Measurements from ENCODE around the gene LDB2. TPM values are rescaled to one million over a fixed set of nuclear protein-coding genes. Genes with fewer than 3 reads are reported as not detected.

LDB2 gene
- total and polyA plus RNA-seq, 3 experiments from 2014 or later, result not detected

DNA sequence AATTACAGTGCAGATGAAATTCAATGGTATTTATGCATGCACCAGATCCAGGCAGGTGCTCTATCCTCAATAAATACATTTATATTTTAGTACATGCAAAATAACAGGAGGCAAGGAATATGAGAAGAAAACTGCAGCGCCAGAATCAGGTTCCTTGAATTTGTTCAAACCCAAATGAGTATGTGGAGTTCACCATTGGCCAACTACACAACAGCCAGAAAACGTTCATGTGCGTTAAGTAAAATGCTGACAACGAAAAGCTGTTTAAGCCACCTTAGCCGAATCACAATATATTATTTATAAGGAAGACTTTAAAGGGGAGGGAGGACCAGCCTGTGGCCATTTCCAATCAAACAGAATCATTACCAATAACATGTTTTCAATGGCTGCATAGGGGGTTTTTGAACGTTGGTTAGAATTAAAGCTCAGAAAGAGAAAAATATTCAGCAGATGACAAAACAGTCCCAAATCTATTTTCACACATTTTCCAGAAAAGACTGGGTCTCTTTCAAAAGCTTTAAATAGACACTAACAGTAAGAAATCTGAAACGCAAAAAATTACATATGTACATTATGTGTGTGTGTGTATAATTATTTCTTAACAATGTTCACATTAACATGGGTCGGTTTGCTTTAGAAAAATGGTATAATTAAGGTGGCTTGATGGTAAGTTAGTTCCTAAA, 171.9 kb downstream of the LDB2 start:
- Histone ChIP-seq H3K36me3 (ENCODE audit: insufficient read depth, low read length) (no peaks in the 10 kb centered on the region), H3K4me3 (ENCODE audit: low read length) (no peak overlapping the region), H3K27ac (ENCODE audit: low read depth, low read length) (no peak overlapping the region), H3K4me1 (ENCODE audit: insufficient read depth, low read length) (no peaks in the 10 kb centered on the region), H3K27me3 (ENCODE audit: insufficient read depth, low read length, poor library complexity, severe bottlenecking) (no peaks in the 10 kb centered on the region), H3K9me3 (ENCODE audit: low read length) (no peaks in the 10 kb centered on the region)
- POLR2A ChIA-PET, result no interaction called here
- Mint-ChIP-seq H3K9me3 (peaks cover 3 to 7% (median 6%) of the 10 kb centered on the region in 5 donors), H3K36me3 (no peaks in the 10 kb centered on the region), H3K4me3 (no peak overlapping the region), H3K27me3 (peaks cover 6 to 12% of the 10 kb centered on the region in 2 donors), H3K4me1 (no peaks in the 10 kb centered on the region), H3K27ac (no peak overlapping the region)
- CTCF ChIA-PET, result no interaction called here
- DNase-seq, result no peak

- DNase-seq, result no peak
- H3K27me3 Mint-ChIP-seq, result peaks cover 4 to 6% of the 10 kb centered on the region in 2 donors
- no peak overlapping the region for H3K27ac ChIP-seq (ENCODE audit: low read depth, low read length)
- H3K4me1 Mint-ChIP-seq, result no peaks in the 10 kb centered on the region
- no peak overlapping the region for H3K4me3 Mint-ChIP-seq
- POLR2A ChIA-PET, result no interaction called here
- no peak overlapping the region for H3K4me3 ChIP-seq (ENCODE audit: low read length)
- peaks cover 3 to 7% (median 6%) of the 10 kb centered on the region in 5 donors for H3K9me3 Mint-ChIP-seq
- no peak overlapping the region for H3K27ac Mint-ChIP-seq
- H3K27me3 ChIP-seq (ENCODE audit: insufficient read depth, low read length, poor library complexity, severe bottlenecking), result no peaks in the 10 kb centered on the region
- no peaks in the 10 kb centered on the region for H3K36me3 Mint-ChIP-seq
- H3K4me1 ChIP-seq (ENCODE audit: insufficient read depth, low read length), result no peaks in the 10 kb centered on the region
- H3K36me3 ChIP-seq (ENCODE audit: insufficient read depth, low read length), result no peaks in the 10 kb centered on the region
- CTCF ChIA-PET, result no interaction called here
- H3K9me3 ChIP-seq (ENCODE audit: low read length), result no peaks in the 10 kb centered on the region
These were observed 173.2 kb downstream of the LDB2 start for GRCh38 chr4:16725252-16725651.

DNA sequence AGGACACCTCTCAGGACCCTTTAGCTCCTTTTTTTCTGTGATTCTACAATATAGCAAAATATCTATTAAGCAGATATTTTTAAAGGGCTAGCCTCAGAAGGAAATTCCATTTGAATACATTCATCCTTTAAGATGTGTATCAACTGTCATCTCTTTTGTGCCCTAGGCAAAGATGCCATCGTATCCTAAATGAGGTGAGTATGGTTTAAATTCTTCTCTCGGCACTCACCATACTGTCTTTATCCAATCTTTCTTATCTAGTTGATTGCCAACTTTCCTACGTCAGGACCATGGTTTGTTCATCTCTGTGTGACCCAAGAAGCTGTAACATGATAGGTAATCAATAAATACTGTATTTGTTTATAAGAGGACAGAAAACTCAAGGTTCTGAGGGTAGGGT, 176.0 kb downstream of the LDB2 start:
- no peak for DNase-seq
- Mint-ChIP-seq H3K4me1 (no peaks in the 10 kb centered on the region), H3K27me3 (peaks cover 4 to 8% of the 10 kb centered on the region in 2 donors), H3K36me3 (no peaks in the 10 kb centered on the region), H3K4me3 (no peak overlapping the region), H3K9me3 (peaks cover 3 to 7% (median 5%) of the 10 kb centered on the region in 5 donors), H3K27ac (no peak overlapping the region)
- ChIA-PET POLR2A (no interaction called here), CTCF (no interaction called here)
- Histone ChIP-seq H3K36me3 (ENCODE audit: insufficient read depth, low read length) (no peaks in the 10 kb centered on the region), H3K27ac (ENCODE audit: low read depth, low read length) (no peak overlapping the region), H3K9me3 (ENCODE audit: low read length) (no peaks in the 10 kb centered on the region), H3K4me3 (ENCODE audit: low read length) (no peak overlapping the region), H3K4me1 (ENCODE audit: insufficient read depth, low read length) (no peaks in the 10 kb centered on the region), H3K27me3 (ENCODE audit: insufficient read depth, low read length, poor library complexity, severe bottlenecking) (no peaks in the 10 kb centered on the region)

DNA sequence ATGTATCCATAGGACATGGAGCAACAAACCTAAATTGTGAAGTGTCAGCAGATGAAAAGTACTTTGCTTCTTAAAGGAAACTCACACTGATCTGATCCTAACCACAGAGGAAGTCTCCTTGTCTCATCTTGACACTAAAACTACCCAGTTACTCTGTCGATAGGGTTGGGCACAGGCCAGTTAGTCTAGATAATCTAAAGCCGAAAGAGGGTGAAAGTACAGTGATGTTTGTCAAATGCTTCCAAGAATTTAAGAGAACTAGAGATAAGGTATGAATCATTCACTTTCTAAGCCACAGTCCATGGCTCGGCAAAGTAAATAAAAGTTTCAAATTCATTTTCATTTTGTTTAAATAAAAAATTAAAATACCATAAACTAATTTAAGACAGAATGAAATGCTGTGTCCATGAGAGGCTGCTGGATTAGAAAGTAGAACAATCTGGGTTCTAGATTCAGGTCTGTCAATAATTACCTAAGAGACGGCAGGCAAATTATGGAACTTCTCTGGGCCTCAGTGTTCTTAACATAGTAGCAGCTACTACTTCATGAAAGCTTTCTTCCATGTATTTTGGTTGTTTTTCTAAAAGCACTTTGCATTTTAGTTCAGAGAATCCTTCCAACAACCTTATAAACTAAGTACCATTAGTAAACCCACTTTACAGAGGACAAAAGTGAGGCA, 176.7 kb downstream of the LDB2 start:
- H3K27ac Mint-ChIP-seq, result no peak overlapping the region
- CTCF ChIA-PET, result no interaction called here
- POLR2A ChIA-PET, result no interaction called here
- no peaks in the 10 kb centered on the region for H3K36me3 Mint-ChIP-seq
- H3K27me3 Mint-ChIP-seq, result peaks cover 4 to 6% of the 10 kb centered on the region in 2 donors
- no peak overlapping the region for H3K4me3 Mint-ChIP-seq
- Histone ChIP-seq H3K27ac (ENCODE audit: low read depth, low read length) (no peak overlapping the region), H3K36me3 (ENCODE audit: insufficient read depth, low read length) (no peaks in the 10 kb centered on the region), H3K27me3 (ENCODE audit: insufficient read depth, low read length, poor library complexity, severe bottlenecking) (no peaks in the 10 kb centered on the region), H3K9me3 (ENCODE audit: low read length) (no peaks in the 10 kb centered on the region), H3K4me3 (ENCODE audit: low read length) (no peak overlapping the region), H3K4me1 (ENCODE audit: insufficient read depth, low read length) (no peaks in the 10 kb centered on the region)
- DNase-seq, result no peak
- no peaks in the 10 kb centered on the region for H3K4me1 Mint-ChIP-seq
- H3K9me3 Mint-ChIP-seq, result peaks cover under 1 to 7% (median 5%) of the 10 kb centered on the region in 5 donors

GRCh38 chr4:16720761-16721160, 177.7 kb downstream of the LDB2 start:
- no peak overlapping the region for H3K4me3 ChIP-seq (ENCODE audit: low read length)
- DNase-seq, result no peak
- CTCF ChIA-PET, result no interaction called here
- no peaks in the 10 kb centered on the region for H3K9me3 ChIP-seq (ENCODE audit: low read length)
- Mint-ChIP-seq H3K27ac (no peak overlapping the region), H3K27me3 (peaks cover 4 to 6% of the 10 kb centered on the region in 2 donors), H3K9me3 (peaks cover 0 to 7% (median 5%) of the 10 kb centered on the region in 5 donors), H3K4me3 (no peak overlapping the region), H3K4me1 (no peaks in the 10 kb centered on the region), H3K36me3 (no peaks in the 10 kb centered on the region)
- no peaks in the 10 kb centered on the region for H3K27me3 ChIP-seq (ENCODE audit: insufficient read depth, low read length, poor library complexity, severe bottlenecking)
- POLR2A ChIA-PET, result interaction anchor here (0.6 kb wide), 1 partner anchor 471 kb away, joined by 3 read pairs; no protein-coding TSS in a partner anchor
- no peak overlapping the region for H3K27ac ChIP-seq (ENCODE audit: low read depth, low read length)
- no peaks in the 10 kb centered on the region for H3K36me3 ChIP-seq (ENCODE audit: insufficient read depth, low read length)
- H3K4me1 ChIP-seq (ENCODE audit: insufficient read depth, low read length), result no peaks in the 10 kb centered on the region

DNA sequence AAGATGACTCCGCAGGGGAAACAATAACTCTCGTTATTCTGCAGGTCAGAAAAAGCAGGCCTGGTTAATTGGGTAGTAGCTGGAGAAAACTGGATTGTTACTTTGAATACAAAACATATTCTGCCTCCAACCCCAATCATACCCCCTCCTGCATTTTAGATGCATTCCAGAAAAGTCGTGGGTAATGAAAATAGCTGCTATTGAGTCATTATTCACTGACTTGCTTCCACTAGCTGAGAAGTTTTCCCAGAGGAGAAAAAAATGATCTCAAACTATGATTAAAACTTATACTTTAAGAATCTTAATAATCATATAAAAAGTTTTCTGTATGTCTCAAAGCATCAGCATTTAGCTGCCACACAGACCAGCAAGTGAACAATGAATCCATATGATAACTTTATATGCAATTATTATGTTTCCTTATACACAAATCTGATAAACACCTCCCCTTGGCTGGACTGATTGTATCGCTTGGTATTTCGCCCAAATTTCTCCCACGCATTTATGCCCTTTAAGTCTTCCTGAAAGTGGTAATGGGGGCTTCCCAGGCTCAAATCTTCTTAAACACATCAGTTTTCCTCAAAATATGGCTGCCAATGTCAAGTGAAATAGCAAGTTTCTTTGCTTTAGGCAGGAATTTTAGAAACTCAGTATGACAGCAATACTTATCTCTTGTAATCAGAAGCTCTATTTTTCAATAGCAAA, 181.0 kb downstream of the LDB2 start:
- H3K9me3 ChIP-seq (ENCODE audit: low read length), result no peaks in the 10 kb centered on the region
- CTCF ChIA-PET, result no interaction called here
- H3K27ac ChIP-seq (ENCODE audit: low read depth, low read length), result no peak overlapping the region
- no peak overlapping the region for H3K4me3 Mint-ChIP-seq
- H3K4me1 ChIP-seq (ENCODE audit: insufficient read depth, low read length), result no peaks in the 10 kb centered on the region
- H3K4me1 Mint-ChIP-seq, result no peaks in the 10 kb centered on the region
- H3K9me3 Mint-ChIP-seq, result peaks cover 0 to 4% (median 0%) of the 10 kb centered on the region in 5 donors
- no peaks in the 10 kb centered on the region for H3K36me3 ChIP-seq (ENCODE audit: insufficient read depth, low read length)
- DNase-seq, result no peak
- POLR2A ChIA-PET, result no interaction called here
- peaks cover 0 to 2% of the 10 kb centered on the region in 2 donors for H3K27me3 Mint-ChIP-seq
- H3K4me3 ChIP-seq (ENCODE audit: low read length), result no peak overlapping the region
- no peaks in the 10 kb centered on the region for H3K36me3 Mint-ChIP-seq
- no peak overlapping the region for H3K27ac Mint-ChIP-seq
- no peaks in the 10 kb centered on the region for H3K27me3 ChIP-seq (ENCODE audit: insufficient read depth, low read length, poor library complexity, severe bottlenecking)

DNA sequence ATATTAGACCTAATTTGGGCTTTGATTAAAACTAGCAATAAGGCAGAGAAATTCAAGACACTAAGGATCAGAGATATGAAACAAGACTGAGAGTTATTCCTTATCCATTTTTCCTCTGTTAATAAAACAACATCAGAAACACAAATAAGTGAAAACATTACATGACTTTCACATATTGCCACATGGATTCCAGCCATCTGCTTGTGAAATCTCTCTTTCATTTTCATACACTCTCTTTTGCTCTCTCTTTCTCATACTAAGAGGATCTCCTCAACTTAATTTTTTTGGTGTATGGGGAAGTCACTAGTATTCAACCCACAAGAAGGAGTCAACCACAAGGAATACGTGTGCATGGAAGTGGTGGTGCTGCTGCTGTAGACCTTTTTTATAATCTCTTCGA, 183.0 kb downstream of the LDB2 start:
- no peaks in the 10 kb centered on the region for H3K4me1 ChIP-seq (ENCODE audit: insufficient read depth, low read length)
- H3K4me3 ChIP-seq (ENCODE audit: low read length), result no peak overlapping the region
- CTCF ChIA-PET, result no interaction called here
- H3K27me3 Mint-ChIP-seq, result peaks cover 0 to 2% of the 10 kb centered on the region in 2 donors
- no peak overlapping the region for H3K27ac ChIP-seq (ENCODE audit: low read depth, low read length)
- H3K9me3 Mint-ChIP-seq, result peaks cover 0 to 4% (median 0%) of the 10 kb centered on the region in 5 donors
- no peaks in the 10 kb centered on the region for H3K4me1 Mint-ChIP-seq
- no peaks in the 10 kb centered on the region for H3K36me3 Mint-ChIP-seq
- H3K27ac Mint-ChIP-seq, result no peak overlapping the region
- POLR2A ChIA-PET, result no interaction called here
- H3K36me3 ChIP-seq (ENCODE audit: insufficient read depth, low read length), result no peaks in the 10 kb centered on the region
- no peak for DNase-seq
- no peak overlapping the region for H3K4me3 Mint-ChIP-seq
- no peaks in the 10 kb centered on the region for H3K9me3 ChIP-seq (ENCODE audit: low read length)
- no peaks in the 10 kb centered on the region for H3K27me3 ChIP-seq (ENCODE audit: insufficient read depth, low read length, poor library complexity, severe bottlenecking)

DNA sequence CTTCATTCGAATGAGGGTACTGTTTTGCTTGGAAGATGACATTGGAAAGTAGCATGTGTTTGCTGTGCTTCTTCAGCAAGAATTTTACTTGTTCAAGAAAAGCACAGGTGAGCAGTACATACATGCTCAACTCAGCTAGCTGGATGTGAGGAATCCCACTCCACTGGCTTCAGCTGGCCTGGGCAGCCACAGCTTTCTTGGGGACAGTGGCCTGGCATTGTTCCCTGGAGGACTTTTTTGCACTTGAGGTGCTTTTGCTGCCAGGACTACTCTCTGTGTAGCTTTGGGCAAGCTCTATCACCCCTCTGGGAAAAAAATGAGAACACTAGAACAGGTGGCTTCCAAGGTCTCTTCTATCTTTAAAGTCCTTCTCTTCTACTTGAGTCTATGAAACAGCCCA, 184.3 kb downstream of the LDB2 start:
- Histone ChIP-seq H3K9me3 (ENCODE audit: low read length) (no peaks in the 10 kb centered on the region), H3K36me3 (ENCODE audit: insufficient read depth, low read length) (no peaks in the 10 kb centered on the region), H3K27ac (ENCODE audit: low read depth, low read length) (no peak overlapping the region), H3K4me3 (ENCODE audit: low read length) (no peak overlapping the region), H3K27me3 (ENCODE audit: insufficient read depth, low read length, poor library complexity, severe bottlenecking) (no peaks in the 10 kb centered on the region), H3K4me1 (ENCODE audit: insufficient read depth, low read length) (no peaks in the 10 kb centered on the region)
- Mint-ChIP-seq H3K4me1 (no peaks in the 10 kb centered on the region), H3K27ac (no peak overlapping the region), H3K36me3 (no peaks in the 10 kb centered on the region), H3K9me3 (peaks cover 0 to 4% (median 0%) of the 10 kb centered on the region in 5 donors), H3K4me3 (no peak overlapping the region), H3K27me3 (no peaks in the 10 kb centered on the region)
- POLR2A ChIA-PET, result no interaction called here
- CTCF ChIA-PET, result no interaction called here
- DNase-seq, result no peak

All from CD8-positive, alpha-beta memory T cell (primary cell).